ENCODE measurements around the gene ZDHHC13. TPM values are rescaled to one million over a fixed set of nuclear protein-coding genes. Genes with fewer than 3 reads are reported as not detected.

ZDHHC13 gene
- total RNA-seq, 1 experiment from 2014 or later, result 21.8 TPM

DNA sequence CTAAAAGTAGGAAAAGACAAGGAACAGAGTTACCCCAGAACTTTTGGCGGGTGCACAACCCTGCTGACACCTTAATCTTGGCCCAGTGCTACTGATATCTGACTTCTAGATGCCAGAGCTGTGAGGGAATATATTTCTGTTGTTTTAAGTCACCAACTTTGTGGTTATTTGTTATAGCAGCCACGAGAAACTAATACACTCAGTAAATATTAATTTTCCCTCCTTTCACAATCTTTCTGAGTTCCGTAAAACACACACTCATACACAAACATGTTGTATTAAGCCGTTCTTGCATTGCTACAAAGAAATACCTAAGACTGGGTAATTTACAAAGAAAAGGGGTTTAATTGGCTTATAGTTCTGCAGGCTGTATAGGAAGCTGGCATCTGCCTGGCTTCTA, 16.1 kb upstream of the ZDHHC13 start:
- H3K79me2 ChIP-seq (ENCODE audit: insufficient read depth, low read length), result no peaks in the 10 kb centered on the region
- H2AFZ ChIP-seq (ENCODE audit: low read depth, low read length, poor library complexity, severe bottlenecking), result no peak overlapping the region
- H3K36me3 ChIP-seq (ENCODE audit: control insufficient read depth in 1 of 2, insufficient read depth in 2 of 2, low read length in 2 of 2), result no peaks in the 10 kb centered on the region
- BruUV-seq (replicated peaks), result no TSS peak
- H3K27ac ChIP-seq (ENCODE audit: low read depth, low read length), result no peak overlapping the region
- no peaks in the 10 kb centered on the region for H4K20me1 ChIP-seq (ENCODE audit: insufficient read depth)
- ChIA-PET RAD21 (ENCODE audit: low non-redundant PET in 1 of 2, low total read pairs in 2 of 2, uncharacterized antibody in 2 of 2, unreplicated experiment in 2 of 2) (no interaction called here), POLR2A (no interaction called here), CTCF (no interaction called here)
- H3K9me2 ChIP-seq (ENCODE audit: insufficient read depth), result no peaks in the 10 kb centered on the region
- DNase-seq (ENCODE audit: low read depth, low spot score), result no peak
- H3K9me3 ChIP-seq (ENCODE audit: control insufficient read depth in 1 of 2, insufficient read depth in 1 of 2, low read depth in 1 of 2, low read length in 2 of 2), result peaks cover 0 to 4% of the 10 kb centered on the region in 2 experiments; a peak in 1 of 4 replicates
- TF ChIP-seq ELF1 (IDR thresholded peaks at IDR 0.05; ENCODE audit: borderline replicate concordance, low read depth), result no peak
- H3K27me3 ChIP-seq (ENCODE audit: insufficient read depth, low read length), result no peaks in the 10 kb centered on the region
- H3K4me1 ChIP-seq (ENCODE audit: control insufficient read depth in 1 of 2, insufficient read depth in 2 of 2, low read length in 2 of 2), result no peaks in the 10 kb centered on the region
- intact Hi-C loops (cut with micrococcal nuclease), result no loop called here
- H3K9ac ChIP-seq (ENCODE audit: low read length), result no peak overlapping the region
- no peak overlapping the region for H3K4me2 ChIP-seq (ENCODE audit: low read length)
- no peak for ATAC-seq
- H3K4me3 ChIP-seq (replicated peaks in 1 of 2; ENCODE audit: low read depth in 1 of 2, low read length in 2 of 2), result no peak overlapping the region

DNA sequence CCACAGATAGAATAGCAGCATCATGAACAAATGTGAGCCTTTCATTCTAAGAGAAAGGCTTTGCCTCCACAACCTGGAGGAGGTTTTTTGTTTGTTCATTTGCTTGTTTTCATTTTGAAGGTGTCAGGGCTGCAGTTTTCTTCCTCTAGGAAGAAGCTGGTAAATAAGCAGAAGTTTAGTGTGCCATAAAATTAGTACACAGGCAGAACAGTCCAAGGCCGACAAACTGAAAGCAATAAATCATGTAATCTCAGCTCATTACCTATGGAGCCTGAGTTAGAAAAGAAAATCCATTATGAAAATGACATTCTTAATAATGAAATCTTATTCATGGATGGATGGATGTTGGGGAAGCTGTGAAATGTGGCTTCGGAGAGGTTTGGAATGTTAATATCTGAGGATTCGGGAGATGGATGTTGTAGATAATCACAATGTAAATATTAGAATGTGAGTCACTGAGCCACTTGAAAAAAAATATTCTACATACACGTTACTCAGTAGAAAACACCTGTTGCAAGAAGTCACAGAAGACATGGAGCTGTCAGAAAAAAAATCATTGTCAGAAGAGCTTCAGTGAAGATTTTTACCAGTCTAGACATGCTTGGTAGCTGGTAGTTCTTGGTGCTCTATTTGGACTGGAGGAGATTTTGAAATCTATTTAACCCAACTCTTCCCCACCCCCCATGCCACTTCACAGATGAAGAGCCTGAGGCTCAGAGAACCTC, 15.0 kb upstream of the ZDHHC13 start:
- Histone ChIP-seq H3K27me3 (ENCODE audit: insufficient read depth, low read length) (no peaks in the 10 kb centered on the region), H4K20me1 (ENCODE audit: insufficient read depth) (no peaks in the 10 kb centered on the region), H3K79me2 (ENCODE audit: insufficient read depth, low read length) (no peaks in the 10 kb centered on the region), H3K9me3 (ENCODE audit: control insufficient read depth in 1 of 2, insufficient read depth in 1 of 2, low read depth in 1 of 2, low read length in 2 of 2) (peaks cover 0 to 4% of the 10 kb centered on the region in 2 experiments; a peak in 1 of 4 replicates), H3K9me2 (ENCODE audit: insufficient read depth) (no peaks in the 10 kb centered on the region), H3K36me3 (ENCODE audit: control insufficient read depth in 1 of 2, insufficient read depth in 2 of 2, low read length in 2 of 2) (no peaks in the 10 kb centered on the region), H3K4me2 (ENCODE audit: low read length) (no peak overlapping the region), H3K27ac (ENCODE audit: low read depth, low read length) (no peak overlapping the region), H3K4me1 (ENCODE audit: control insufficient read depth in 1 of 2, insufficient read depth in 2 of 2, low read length in 2 of 2) (no peaks in the 10 kb centered on the region), H3K9ac (ENCODE audit: low read length) (no peak overlapping the region), H2AFZ (ENCODE audit: low read depth, low read length, poor library complexity, severe bottlenecking) (no peak overlapping the region), H3K4me3 (replicated peaks in 1 of 2; ENCODE audit: low read depth in 1 of 2, low read length in 2 of 2) (no peak overlapping the region)
- ATAC-seq (no peak), DNase-seq (ENCODE audit: low read depth, low spot score) (no peak)
- CTCF ChIA-PET, result no interaction called here
- RAD21 ChIA-PET (ENCODE audit: low non-redundant PET in 1 of 2, low total read pairs in 2 of 2, uncharacterized antibody in 2 of 2, unreplicated experiment in 2 of 2), result no interaction called here
- POLR2A ChIA-PET, result no interaction called here
- TF ChIP-seq, protein P1, sequence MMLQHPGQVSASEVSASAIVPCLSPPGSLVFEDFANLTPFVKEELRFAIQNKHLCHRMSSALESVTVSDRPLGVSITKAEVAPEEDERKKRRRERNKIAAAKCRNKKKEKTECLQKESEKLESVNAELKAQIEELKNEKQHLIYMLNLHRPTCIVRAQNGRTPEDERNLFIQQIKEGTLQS (IDR thresholded peaks at IDR 0.05), result no peak
- TF ChIP-seq CBX3 (IDR thresholded peaks at IDR 0.05; ENCODE audit: low read depth), result no peak
- TF ChIP-seq ELF1 (IDR thresholded peaks at IDR 0.05; ENCODE audit: borderline replicate concordance, low read depth), result no peak
- intact Hi-C loops (cut with micrococcal nuclease), result no loop called here
- BruUV-seq (replicated peaks), result no TSS peak

Data from HCT116 (cell line).